HG03159 (cell line): ENCODE results near the gene NCLN.

Source experiments
- ATAC-seq: cut with Tn5 transposase; IDR thresholded peaks from one replicate; pipeline ENCODE4 v1.9.1; 2021; ENCODE audit warnings: mild to moderate bottlenecking, moderate library complexity; ENCODE audit not compliant: unreplicated experiment

Gene NCLN

GRCh38 chr19:3251229-3251628, 65.5 kb downstream of the NCLN start:
- no peak for ATAC-seq

GRCh38 chr19:3252650-3253049, 66.9 kb downstream of the NCLN start:
- ATAC-seq = no peak

GRCh38 chr19:3253270-3253669, 67.5 kb downstream of the NCLN start:
- ATAC-seq = no peak

GRCh38 chr19:3254520-3254919, 68.8 kb downstream of the NCLN start:
- no peak for ATAC-seq

- no peak for ATAC-seq
These were observed 71.3 kb downstream of the NCLN start for GRCh38 chr19:3257071-3257470.
